DOHH2 (cell line): ENCODE measurements around the gene TMEM181.

Experiments
- EZH2phosphoT487 ChIP-seq: fragments of 200-600 bp; sonication (generic); IDR thresholded peaks from 2 replicates; pipeline ENCODE4 v1.6.1; 2017; ENCODE audit warnings: borderline replicate concordance, mild to moderate bottlenecking, antibody characterized with exemption, low read length, moderate library complexity, mixed read lengths
- TF ChIP-seq, protein P1 (sequence below): fragments of 200-600 bp; sonication (generic); IDR thresholded peaks from one replicate; pipeline ENCODE4 v1.5.1; 2014; ENCODE audit warnings: antibody characterized with exemption, mild to moderate bottlenecking, low read depth, low read length; ENCODE audit not compliant: poor library complexity, severe bottlenecking

DNA sequence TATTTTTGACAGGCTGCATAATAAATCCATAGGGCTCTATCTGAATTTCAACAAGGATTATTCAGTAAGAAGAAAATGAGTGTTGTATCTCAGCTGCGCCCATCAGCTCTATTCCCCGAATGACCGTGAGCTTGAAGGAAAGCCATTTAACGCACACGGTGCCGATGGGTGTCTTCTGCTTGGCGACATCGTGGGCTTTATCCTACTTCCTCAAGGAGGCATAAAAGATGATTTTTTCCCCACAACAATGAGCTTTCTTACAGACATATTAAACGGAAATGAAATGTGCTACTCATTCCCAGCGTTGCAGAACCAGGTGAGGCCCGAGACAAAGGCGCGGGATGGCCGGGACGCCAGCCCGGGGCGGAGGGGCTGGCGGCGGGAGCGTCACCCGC, 83.9 kb downstream of the TMEM181 start:
- TF ChIP-seq, protein P1, sequence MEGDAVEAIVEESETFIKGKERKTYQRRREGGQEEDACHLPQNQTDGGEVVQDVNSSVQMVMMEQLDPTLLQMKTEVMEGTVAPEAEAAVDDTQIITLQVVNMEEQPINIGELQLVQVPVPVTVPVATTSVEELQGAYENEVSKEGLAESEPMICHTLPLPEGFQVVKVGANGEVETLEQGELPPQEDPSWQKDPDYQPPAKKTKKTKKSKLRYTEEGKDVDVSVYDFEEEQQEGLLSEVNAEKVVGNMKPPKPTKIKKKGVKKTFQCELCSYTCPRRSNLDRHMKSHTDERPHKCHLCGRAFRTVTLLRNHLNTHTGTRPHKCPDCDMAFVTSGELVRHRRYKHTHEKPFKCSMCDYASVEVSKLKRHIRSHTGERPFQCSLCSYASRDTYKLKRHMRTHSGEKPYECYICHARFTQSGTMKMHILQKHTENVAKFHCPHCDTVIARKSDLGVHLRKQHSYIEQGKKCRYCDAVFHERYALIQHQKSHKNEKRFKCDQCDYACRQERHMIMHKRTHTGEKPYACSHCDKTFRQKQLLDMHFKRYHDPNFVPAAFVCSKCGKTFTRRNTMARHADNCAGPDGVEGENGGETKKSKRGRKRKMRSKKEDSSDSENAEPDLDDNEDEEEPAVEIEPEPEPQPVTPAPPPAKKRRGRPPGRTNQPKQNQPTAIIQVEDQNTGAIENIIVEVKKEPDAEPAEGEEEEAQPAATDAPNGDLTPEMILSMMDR, result no peak
- TF ChIP-seq EZH2phosphoT487, result no peak
